ENCODE measurements around the gene TARBP1. TPM values are rescaled to one million over a fixed set of nuclear protein-coding genes. Genes with fewer than 3 reads are reported as not detected.

Gene TARBP1
- total and polyA plus RNA-seq, 2 of the 13 experiments (the other 11 are each of a cell fraction or from before 2014, with no cell fraction given): 37.7 to 67.0 TPM

GRCh38 chr1:234478481-234479309, at the start of gene TARBP1 (continued):
- TF ChIP-seq HOXA5 (CRISPR knock-in tag; IDR thresholded peaks at IDR 0.05) (no peak), KDM6A (CRISPR knock-in tag; IDR thresholded peaks at IDR 0.05; ENCODE audit: low read depth) (no peak), ZNF883 (CRISPR knock-in tag; IDR thresholded peaks at IDR 0.05; ENCODE audit: not compliant biosample characterization) (no peak), ZNF772 (CRISPR knock-in tag; IDR thresholded peaks at IDR 0.05) (no peak), NFKB2 (CRISPR knock-in tag; IDR thresholded peaks at IDR 0.05; ENCODE audit: borderline replicate concordance) (no peak), KLF6 (CRISPR knock-in tag; IDR thresholded peaks at IDR 0.05) (peak; percentile 59; the same call in 1 of the 2 replicates), ZSCAN9 (CRISPR knock-in tag; IDR thresholded peaks at IDR 0.05; ENCODE audit: borderline replicate concordance) (no peak; the same call in 1 of the 2 replicates), NFE2 (CRISPR knock-in tag; IDR thresholded peaks at IDR 0.05) (no peak), TMF1 (CRISPR knock-in tag; IDR thresholded peaks at IDR 0.05; ENCODE audit: low read depth) (peak; percentile 89), POLR2G (IDR thresholded peaks at IDR 0.05; ENCODE audit: low read depth, low read length) (peak; percentile 84), ZNF562 (CRISPR knock-in tag; IDR thresholded peaks at IDR 0.05; ENCODE audit: borderline replicate concordance) (no peak), CEBPG (CRISPR knock-in tag; IDR thresholded peaks at IDR 0.05) (no peak), GMEB2 (CRISPR knock-in tag; IDR thresholded peaks at IDR 0.05; ENCODE audit: low read depth) (peak; percentile 89; the same call in 1 of the 2 replicates), KAT7 (CRISPR knock-in tag; IDR thresholded peaks at IDR 0.05; ENCODE audit: borderline replicate concordance) (peak; percentile 6; the same call in 1 of the 2 replicates), MBNL3 (CRISPR knock-in tag; conservative IDR thresholded peaks at IDR 0.05) (no peak), ZSCAN29 (CRISPR knock-in tag; conservative IDR thresholded peaks at IDR 0.05) (no peak), ZNF644 (CRISPR knock-in tag; IDR thresholded peaks at IDR 0.05; ENCODE audit: low read depth) (no peak), ZNF614 (CRISPR knock-in tag; IDR thresholded peaks at IDR 0.05; ENCODE audit: borderline replicate concordance) (0 out of 2 replicates have a peak, but pooled peaks have one; percentile 68), NR2C2 (CRISPR knock-in tag; IDR thresholded peaks at IDR 0.05; ENCODE audit: borderline replicate concordance) (0 out of 2 replicates have a peak, but pooled peaks have one; percentile 40), BORCS8-MEF2B (CRISPR knock-in tag; IDR thresholded peaks at IDR 0.05) (no peak), HOXA7 (CRISPR knock-in tag; IDR thresholded peaks at IDR 0.05) (no peak), MED1 (CRISPR knock-in tag; IDR thresholded peaks at IDR 0.05) (peak; percentile 18; the same call in 1 of the 2 replicates)
- TF ChIP-seq, protein P1, sequence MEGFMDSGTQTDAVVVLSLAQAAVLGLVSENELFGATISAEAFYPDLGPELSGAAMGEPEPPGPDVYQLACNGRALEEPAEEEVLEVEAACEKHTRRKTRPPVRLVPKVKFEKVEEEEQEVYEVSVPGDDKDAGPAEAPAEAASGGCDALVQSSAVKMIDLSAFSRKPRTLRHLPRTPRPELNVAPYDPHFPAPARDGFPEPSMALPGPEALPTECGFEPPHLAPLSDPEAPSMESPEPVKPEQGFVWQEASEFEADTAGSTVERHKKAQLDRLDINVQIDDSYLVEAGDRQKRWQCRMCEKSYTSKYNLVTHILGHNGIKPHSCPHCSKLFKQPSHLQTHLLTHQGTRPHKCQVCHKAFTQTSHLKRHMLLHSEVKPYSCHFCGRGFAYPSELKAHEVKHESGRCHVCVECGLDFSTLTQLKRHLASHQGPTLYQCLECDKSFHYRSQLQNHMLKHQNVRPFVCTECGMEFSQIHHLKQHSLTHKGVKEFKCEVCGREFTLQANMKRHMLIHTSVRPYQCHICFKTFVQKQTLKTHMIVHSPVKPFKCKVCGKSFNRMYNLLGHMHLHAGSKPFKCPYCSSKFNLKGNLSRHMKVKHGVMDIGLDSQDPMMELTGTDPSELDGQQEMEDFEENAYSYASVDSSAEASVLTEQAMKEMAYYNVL (CRISPR knock-in tag; IDR thresholded peaks at IDR 0.05; ENCODE audit: borderline replicate concordance): no peak
- TF ChIP-seq, protein P2, sequence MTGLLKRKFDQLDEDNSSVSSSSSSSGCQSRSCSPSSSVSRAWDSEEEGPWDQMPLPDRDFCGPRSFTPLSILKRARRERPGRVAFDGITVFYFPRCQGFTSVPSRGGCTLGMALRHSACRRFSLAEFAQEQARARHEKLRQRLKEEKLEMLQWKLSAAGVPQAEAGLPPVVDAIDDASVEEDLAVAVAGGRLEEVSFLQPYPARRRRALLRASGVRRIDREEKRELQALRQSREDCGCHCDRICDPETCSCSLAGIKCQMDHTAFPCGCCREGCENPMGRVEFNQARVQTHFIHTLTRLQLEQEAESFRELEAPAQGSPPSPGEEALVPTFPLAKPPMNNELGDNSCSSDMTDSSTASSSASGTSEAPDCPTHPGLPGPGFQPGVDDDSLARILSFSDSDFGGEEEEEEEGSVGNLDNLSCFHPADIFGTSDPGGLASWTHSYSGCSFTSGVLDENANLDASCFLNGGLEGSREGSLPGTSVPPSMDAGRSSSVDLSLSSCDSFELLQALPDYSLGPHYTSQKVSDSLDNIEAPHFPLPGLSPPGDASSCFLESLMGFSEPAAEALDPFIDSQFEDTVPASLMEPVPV (CRISPR knock-in tag; IDR thresholded peaks at IDR 0.05): no peak
